Measurements from ENCODE around the gene STOX2. TPM values are rescaled to one million over a fixed set of nuclear protein-coding genes. Genes with fewer than 3 reads are reported as not detected.

The STOX2 gene
- total and polyA plus RNA-seq, 2 experiments from 2014 or later, result not detected

- Histone ChIP-seq H2AFZ (no peak overlapping the region), H4K20me1 (ENCODE audit: insufficient read depth) (no peaks in the 10 kb centered on the region), H3K36me3 (ENCODE audit: low read depth) (no peaks in the 10 kb centered on the region), H3K9me3 (ENCODE audit: low read depth) (no peaks in the 10 kb centered on the region), H3K9me2 (ENCODE audit: insufficient read depth) (no peaks in the 10 kb centered on the region), H3K79me2 (ENCODE audit: insufficient read depth) (no peaks in the 10 kb centered on the region), H3K27me3 (replicated peaks; ENCODE audit: insufficient read depth) (peaks cover 2% of the 10 kb centered on the region; the same call in 1 of the 2 replicates), H3K4me1 (ENCODE audit: insufficient read depth) (no peaks in the 10 kb centered on the region), H3K4me3 (no peak overlapping the region), H3F3A (ENCODE audit: insufficient read depth) (no peaks in the 10 kb centered on the region), H3K27ac (no peak overlapping the region), H3K4me2 (ENCODE audit: unreplicated experiment) (no peak overlapping the region), H3K9ac (no peak overlapping the region)
- no peak for TF ChIP-seq EZH2 (IDR thresholded peaks at IDR 0.05; ENCODE audit: insufficient read depth, poor library complexity, severe bottlenecking)
- 40 to 46% methylated on average over 8 of the region's 8 CpGs for WGBS, 2 experiments (ENCODE audit: low coverage in 1 of 2, low lambda C conversion rate in 2 of 2, missing lambda C conversion rate in 2 of 2)
- no peak for DNase-seq
- in situ Hi-C loops (cut with MboI), result no loop called here
Measured at GRCh38 chr4:183863155-183863825, 41.8 kb upstream of the STOX2 start.

DNA sequence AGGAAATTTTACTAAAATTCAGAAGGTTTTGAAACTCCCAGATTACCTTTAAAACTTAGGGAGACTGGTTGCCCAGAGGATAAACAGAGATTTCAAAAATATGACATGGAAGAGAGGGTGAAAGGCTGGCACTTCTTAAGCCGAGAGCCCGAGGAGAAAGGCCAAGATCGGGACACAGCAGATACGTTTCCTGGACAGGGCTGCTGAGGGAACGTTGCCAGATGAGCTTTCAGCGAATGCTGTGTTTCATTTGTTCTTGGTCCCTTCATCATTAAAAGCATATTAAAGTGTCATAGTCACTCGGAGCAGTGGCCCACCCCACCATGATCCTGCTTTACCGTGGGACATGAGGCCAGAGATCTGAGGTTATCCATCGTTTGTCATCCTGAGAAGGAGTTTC is 37.9 kb upstream of the STOX2 start:
- Histone ChIP-seq H3K4me1 (ENCODE audit: insufficient read depth) (no peaks in the 10 kb centered on the region), H3K36me3 (ENCODE audit: low read depth) (no peaks in the 10 kb centered on the region), H2AFZ (no peak overlapping the region), H3K27me3 (replicated peaks; ENCODE audit: insufficient read depth) (peaks cover 2% of the 10 kb centered on the region; the same call in 1 of the 2 replicates), H3K9ac (no peak overlapping the region), H3K4me2 (ENCODE audit: unreplicated experiment) (no peak overlapping the region), H3K9me3 (ENCODE audit: low read depth) (no peaks in the 10 kb centered on the region), H3K27ac (no peak overlapping the region), H3F3A (ENCODE audit: insufficient read depth) (no peaks in the 10 kb centered on the region), H4K20me1 (ENCODE audit: insufficient read depth) (no peaks in the 10 kb centered on the region), H3K79me2 (ENCODE audit: insufficient read depth) (no peaks in the 10 kb centered on the region), H3K9me2 (ENCODE audit: insufficient read depth) (no peaks in the 10 kb centered on the region), H3K4me3 (no peak overlapping the region)
- WGBS, 2 experiments (ENCODE audit: low coverage in 1 of 2, low lambda C conversion rate in 2 of 2, missing lambda C conversion rate in 2 of 2), result 1 to 3% methylated on average over 9 of the region's 9 CpGs
- no peak for DNase-seq
- no peak for TF ChIP-seq EZH2 (IDR thresholded peaks at IDR 0.05; ENCODE audit: insufficient read depth, poor library complexity, severe bottlenecking)
- no peak for TF ChIP-seq EZH2phosphoT487 (IDR thresholded peaks at IDR 0.05; ENCODE audit: insufficient read depth, low read depth)
- in situ Hi-C loops (cut with MboI), result no loop called here

DNA sequence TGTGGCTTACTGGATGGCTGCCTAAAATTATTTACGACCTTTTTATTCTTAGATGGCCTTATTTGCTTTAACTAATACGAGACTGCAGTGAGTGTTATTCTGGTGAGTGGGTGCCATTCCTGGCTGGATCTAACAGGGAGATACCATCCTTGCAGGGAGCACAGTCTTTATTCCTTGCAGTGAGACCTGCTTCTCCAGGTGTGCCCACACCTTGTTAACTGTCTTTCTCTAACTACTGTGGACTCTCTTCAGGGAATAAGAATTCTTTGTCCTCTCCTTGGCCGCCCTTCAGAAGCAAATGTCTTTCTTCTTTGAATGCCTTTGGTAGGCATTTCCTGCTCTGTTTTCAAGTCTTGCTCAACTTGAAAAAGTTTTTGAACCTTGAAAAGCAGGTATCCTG is 34.1 kb upstream of the STOX2 start:
- Histone ChIP-seq H3K4me1 (ENCODE audit: insufficient read depth) (no peaks in the 10 kb centered on the region), H3K4me3 (no peak overlapping the region), H3K9me2 (ENCODE audit: insufficient read depth) (no peaks in the 10 kb centered on the region), H3K27ac (no peak overlapping the region), H3K79me2 (ENCODE audit: insufficient read depth) (no peaks in the 10 kb centered on the region), H3F3A (ENCODE audit: insufficient read depth) (no peaks in the 10 kb centered on the region), H3K36me3 (ENCODE audit: low read depth) (no peaks in the 10 kb centered on the region), H3K9ac (no peak overlapping the region), H3K9me3 (ENCODE audit: low read depth) (no peaks in the 10 kb centered on the region), H2AFZ (no peak overlapping the region), H3K4me2 (ENCODE audit: unreplicated experiment) (no peak overlapping the region), H3K27me3 (replicated peaks; ENCODE audit: insufficient read depth) (peaks cover 2% of the 10 kb centered on the region; the same call in 1 of the 2 replicates), H4K20me1 (ENCODE audit: insufficient read depth) (no peaks in the 10 kb centered on the region)
- 33 to 48% methylated on average over 3 of the region's 3 CpGs for WGBS, 2 experiments (ENCODE audit: low coverage in 1 of 2, low lambda C conversion rate in 2 of 2, missing lambda C conversion rate in 2 of 2)
- no peak for DNase-seq
- TF ChIP-seq EZH2phosphoT487 (IDR thresholded peaks at IDR 0.05; ENCODE audit: insufficient read depth, low read depth) (no peak), EZH2 (IDR thresholded peaks at IDR 0.05; ENCODE audit: insufficient read depth, poor library complexity, severe bottlenecking) (no peak)
- in situ Hi-C loops (cut with MboI), result no loop called here

GRCh38 chr4:183871581-183871980 is 33.5 kb upstream of the STOX2 start:
- no peaks in the 10 kb centered on the region for H3K4me1 ChIP-seq (ENCODE audit: insufficient read depth)
- H3K4me3 ChIP-seq, result no peak overlapping the region
- no peak for DNase-seq
- WGBS, 2 experiments (ENCODE audit: low coverage in 1 of 2, low lambda C conversion rate in 2 of 2, missing lambda C conversion rate in 2 of 2), result 15 to 19% methylated on average over 4 of the region's 4 CpGs
- no peak overlapping the region for H3K4me2 ChIP-seq (ENCODE audit: unreplicated experiment)
- TF ChIP-seq EZH2phosphoT487 (IDR thresholded peaks at IDR 0.05; ENCODE audit: insufficient read depth, low read depth), result no peak
- TF ChIP-seq EZH2 (IDR thresholded peaks at IDR 0.05; ENCODE audit: insufficient read depth, poor library complexity, severe bottlenecking), result no peak
- no peak overlapping the region for H3K27ac ChIP-seq
- no peaks in the 10 kb centered on the region for H4K20me1 ChIP-seq (ENCODE audit: insufficient read depth)
- no peaks in the 10 kb centered on the region for H3K79me2 ChIP-seq (ENCODE audit: insufficient read depth)
- H3F3A ChIP-seq (ENCODE audit: insufficient read depth), result no peaks in the 10 kb centered on the region
- H3K9me3 ChIP-seq (ENCODE audit: low read depth), result no peaks in the 10 kb centered on the region
- H3K9ac ChIP-seq, result no peak overlapping the region
- no peaks in the 10 kb centered on the region for H3K36me3 ChIP-seq (ENCODE audit: low read depth)
- H3K27me3 ChIP-seq (replicated peaks; ENCODE audit: insufficient read depth), result peaks cover 2% of the 10 kb centered on the region; the same call in 1 of the 2 replicates
- in situ Hi-C loops (cut with MboI), result no loop called here
- H3K9me2 ChIP-seq (ENCODE audit: insufficient read depth), result no peaks in the 10 kb centered on the region
- H2AFZ ChIP-seq, result no peak overlapping the region
